K562 (cell line): ENCODE data around the gene KRT35. TPM values are rescaled to one million over a fixed set of nuclear protein-coding genes. Genes with fewer than 3 reads are reported as not detected.

ENCODE experiments used
- ARID1B ChIP-seq: fragments of 450-650 bp; IDR thresholded peaks from 2 replicates; pipeline ENCODE4 v1.6.1; 2016; ENCODE audit warnings: antibody characterized with exemption, mild to moderate bottlenecking, inconsistent platforms
- BACH1 ChIP-seq: fragments of 200-800 bp; sonication (Bioruptor generic); IDR thresholded peaks from 2 replicates; pipeline ENCODE4 v1.6.1; 2016; ENCODE audit warnings: missing genetic modification characterization, missing compliant biosample characterization
- CTBP1 ChIP-seq: fragments of 450-650 bp; IDR thresholded peaks from 2 replicates; pipeline ENCODE4 v1.6.1; 2016; ENCODE audit warnings: borderline replicate concordance
- DPF2 ChIP-seq: fragments of 450-650 bp; IDR thresholded peaks from 2 replicates; pipeline ENCODE4 v1.6.1; 2016
- KDM1A ChIP-seq, 2 experiments: fragments of 450-650 bp; IDR thresholded peaks; 2 replicates each; pipeline ENCODE4 v1.6.1; 2016; ENCODE audit warnings: mild to moderate bottlenecking in 2 of 2
- KLF16 ChIP-seq: IDR thresholded peaks from 2 replicates; pipeline ENCODE4 v1.6.1; 2016; ENCODE audit warnings: antibody characterized with exemption
- MNT ChIP-seq, 2 experiments: fragments of 450-650 bp; conservative IDR thresholded peaks; 2 replicates each; pipeline ENCODE4 v1.6.1; 2017; ENCODE audit warnings: mild to moderate bottlenecking in 2 of 2, moderate library complexity in 2 of 2
- MYC ChIP-seq, 2 experiments: fragments of 250-450 bp in 1 of 2; sonication (Bioruptor Pico) in 1 of 2; IDR thresholded peaks; 2 replicates each; pipeline versions ENCODE4 v1.5.1 to v1.6.1; 2012 to 2021; ENCODE audit warnings: low read depth in 2 of 2, borderline replicate concordance in 1 of 2, improper control_type of control experiment in 1 of 2, low read length in 1 of 2, mild to moderate bottlenecking in 1 of 2, moderate library complexity in 1 of 2
- NCOR1 ChIP-seq: fragments of 450-650 bp; IDR thresholded peaks from 2 replicates; pipeline ENCODE4 v1.6.1; 2016; ENCODE audit warnings: mild to moderate bottlenecking, moderate library complexity
- RNF2 ChIP-seq: sonication (generic); IDR thresholded peaks from 2 replicates; pipeline ENCODE4 v1.6.1; 2016
- SMAD1 ChIP-seq: fragments of 150-350 bp; IDR thresholded peaks from 2 replicates; pipeline ENCODE4 v1.6.1; 2014; ENCODE audit warnings: low read length, low read depth; ENCODE audit not compliant: partially characterized antibody
- SMAD3 ChIP-seq: fragments of 450-650 bp; formaldehyde crosslinking; conservative IDR thresholded peaks from 2 replicates; pipeline ENCODE4 v1.4.0; 2020; ENCODE audit warnings: mild to moderate bottlenecking
- STAG1 ChIP-seq: sonication (generic); formaldehyde crosslinking; IDR thresholded peaks from 2 replicates; pipeline ENCODE4 v1.5.0; 2020; ENCODE audit warnings: missing genetic modification reagents, borderline replicate concordance
- TAL1 ChIP-seq: fragments of 450-650 bp; IDR thresholded peaks from 2 replicates; pipeline ENCODE4 v1.6.1; 2016; ENCODE audit warnings: mild to moderate bottlenecking
- XRCC5 ChIP-seq: fragments of 200-400 bp; formaldehyde crosslinking; IDR thresholded peaks from 2 replicates; pipeline ENCODE4 v1.6.1; 2017; ENCODE audit warnings: low read depth, mild to moderate bottlenecking, low read length
- ZNF316 ChIP-seq: fragments of 450-650 bp; IDR thresholded peaks from 2 replicates; pipeline ENCODE4 v1.6.1; 2016
- ZNF518B ChIP-seq: fragments of 250-450 bp; sonication (Bioruptor Pico); IDR thresholded peaks from 2 replicates; pipeline ENCODE4 v1.5.0; 2021; ENCODE audit warnings: mild to moderate bottlenecking, moderate library complexity
- polyA plus RNA-seq, 8 experiments: library from polyadenylated mRNA; depleted of rRNA in 4 of 8; stranded (reverse) in 5 of 8; unstranded in 3 of 8; fragments of >200 nt; fragmentation: Nextera tagmentation in 2 of 8; fragmentation: Illumina TruSeq in 1 of 8; extraction: Ambion mirVana in 2 of 8; extraction: Trizol in 1 of 8; gene quantifications; 2 replicates each; pipeline versions ENCODE4 v1.2.1 to v1.2.3, GENCODE V29; 2011 to 2014; ENCODE audit warnings: inconsistent platforms in 1 of 8, missing spikeins in 1 of 8
- total RNA-seq, 7 experiments: library from RNA; depleted of rRNA in 6 of 7; stranded (reverse); fragments of >200 nt in 6 of 7; fragmentation: Illumina TruSeq in 2 of 7; extraction: Trizol in 2 of 7; gene quantifications; 2 replicates each; pipeline versions ENCODE4 v1.2.1 to v1.2.3, GENCODE V29; 2011 to 2021; ENCODE audit warnings: low replicate concordance in 1 of 7
- TF ChIP-seq, protein P1 (sequence below): fragments of 450-650 bp; IDR thresholded peaks from 2 replicates; pipeline ENCODE4 v1.7.1; 2018; ENCODE audit warnings: mild to moderate bottlenecking, low read depth; ENCODE audit not compliant: partially characterized antibody

The KRT35 gene
- total and polyA plus RNA-seq, 9 of the 15 experiments (the other 6 are each of a cell fraction or from before 2014, with no cell fraction given), result not detected

GRCh38 chr17:41483991-41484826, 3.3 kb upstream of the KRT35 start (continued):
- TF ChIP-seq, protein P1, sequence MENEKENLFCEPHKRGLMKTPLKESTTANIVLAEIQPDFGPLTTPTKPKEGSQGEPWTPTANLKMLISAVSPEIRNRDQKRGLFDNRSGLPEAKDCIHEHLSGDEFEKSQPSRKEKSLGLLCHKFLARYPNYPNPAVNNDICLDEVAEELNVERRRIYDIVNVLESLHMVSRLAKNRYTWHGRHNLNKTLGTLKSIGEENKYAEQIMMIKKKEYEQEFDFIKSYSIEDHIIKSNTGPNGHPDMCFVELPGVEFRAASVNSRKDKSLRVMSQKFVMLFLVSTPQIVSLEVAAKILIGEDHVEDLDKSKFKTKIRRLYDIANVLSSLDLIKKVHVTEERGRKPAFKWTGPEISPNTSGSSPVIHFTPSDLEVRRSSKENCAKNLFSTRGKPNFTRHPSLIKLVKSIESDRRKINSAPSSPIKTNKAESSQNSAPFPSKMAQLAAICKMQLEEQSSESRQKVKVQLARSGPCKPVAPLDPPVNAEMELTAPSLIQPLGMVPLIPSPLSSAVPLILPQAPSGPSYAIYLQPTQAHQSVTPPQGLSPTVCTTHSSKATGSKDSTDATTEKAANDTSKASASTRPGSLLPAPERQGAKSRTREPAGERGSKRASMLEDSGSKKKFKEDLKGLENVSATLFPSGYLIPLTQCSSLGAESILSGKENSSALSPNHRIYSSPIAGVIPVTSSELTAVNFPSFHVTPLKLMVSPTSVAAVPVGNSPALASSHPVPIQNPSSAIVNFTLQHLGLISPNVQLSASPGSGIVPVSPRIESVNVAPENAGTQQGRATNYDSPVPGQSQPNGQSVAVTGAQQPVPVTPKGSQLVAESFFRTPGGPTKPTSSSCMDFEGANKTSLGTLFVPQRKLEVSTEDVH, result no peak
- TF ChIP-seq NCOR1 (peak; percentile 36; the same call in 1 of the 2 replicates), SMAD1 (no peak), BACH1 (tag) (no peak), KDM1A (IDR thresholded peaks at IDR 0.05) (peak; percentile 82 to 86), ARID1B (peak; percentile 41), RNF2 (no peak), XRCC5 (no peak), ZNF518B (CRISPR knock-in tag) (no peak), TAL1 (peak; percentile 43), KLF16 (peak; percentile 17; the same call in 1 of the 2 replicates), SMAD3 (CRISPR knock-in tag) (no peak), ZNF316 (0 out of 2 replicates have a peak, but pooled peaks have one; percentile 2), CTBP1 (peak; percentile 26; the same call in 1 of the 2 replicates), MYC (IDR thresholded peaks at IDR 0.05; ENCODE audit: low read depth, low read length) (no peak), MYC (CRISPR knock-in tag; IDR thresholded peaks at IDR 0.05; ENCODE audit: borderline replicate concordance, low read depth) (no peak), MNT (conservative IDR thresholded peaks at IDR 0.05) (no peak), DPF2 (0 out of 2 replicates have a peak, but pooled peaks have one; percentile 15), STAG1 (CRISPR knock-in tag) (no peak)
- TF ChIP-seq, all 486 proteins: peak for 13
